Endothelial cell of umbilical vein (primary cell): Measurements from ENCODE around the gene HTR6. TPM values are rescaled to one million over a fixed set of nuclear protein-coding genes. Genes with fewer than 3 reads are reported as not detected.

Experiments used
- BruUV-seq: library from RNA; stranded (reverse); fragments of 400-500 nt; replicated peaks from 2 replicates; lab custom pipeline; 2021; lab: Mats Ljungman, UMichigan
- CTCF ChIA-PET: fragments of 300-600, 350-600 bp; sonication (Branson Sonifier 250); formaldehyde crosslinking; loops from one replicate; lab custom pipeline; 2021; ENCODE audit warnings: antibody characterized with exemption, inconsistent platforms; lab: Charles Lee
- POLR2A ChIA-PET: fragments of 300-600, 350-600 bp; sonication (Branson Sonifier 250); formaldehyde crosslinking; loops from one replicate; lab custom pipeline; 2021; ENCODE audit warnings: antibody characterized with exemption, inconsistent platforms; lab: Charles Lee
- DNase-seq: peaks from one replicate; pipeline ENCODE4 v3.0.0-alpha.2; 2011; ENCODE audit warnings: low read depth, low spot score
- FAIRE-seq: peaks from 2 replicates; lab custom pipeline; 2011; peaks lifted over from hg19 to GRCh38; lab: Jason Lieb, UNC
- H2AFZ ChIP-seq: 2 replicates; pipeline ENCODE4 v1.6.0; 2012; ENCODE audit warnings: low read depth, low read length, control low read depth, inconsistent platforms
- H3K27ac ChIP-seq: 2 replicates; pipeline ENCODE4 v1.5.1; 2011; ENCODE audit warnings: low read depth, mild to moderate bottlenecking, control low read depth, low read length, moderate library complexity; ENCODE audit not compliant: insufficient read depth
- H3K27me3 ChIP-seq, 2 experiments: 2 replicates each; pipeline versions ENCODE4 v1.6.0 to v1.6.1; 2011; ENCODE audit warnings: low read length in 2 of 2, mixed read lengths in 1 of 2; ENCODE audit not compliant: control insufficient read depth in 2 of 2, insufficient read depth in 2 of 2
- H3K36me3 ChIP-seq, 2 experiments: 2 replicates in 1 of 2; 3 replicates in 1 of 2; pipeline ENCODE4 v1.5.1; 2011; ENCODE audit warnings: low read length in 2 of 2, mild to moderate bottlenecking in 1 of 2, moderate library complexity in 1 of 2; ENCODE audit not compliant: control insufficient read depth in 2 of 2, insufficient read depth in 2 of 2; ENCODE audit errors: extremely low read depth in 1 of 2
- H3K4me1 ChIP-seq: 3 replicates; pipeline ENCODE4 v1.5.1; 2011; ENCODE audit warnings: mild to moderate bottlenecking, low read length; ENCODE audit not compliant: control insufficient read depth, insufficient read depth; ENCODE audit errors: extremely low read depth
- H3K4me2 ChIP-seq: 2 replicates; pipeline ENCODE4 v1.6.1; 2011; ENCODE audit warnings: low read length, control low read depth, mixed read lengths; ENCODE audit not compliant: insufficient read depth
- H3K4me3 ChIP-seq, 3 experiments: fragments of 200-600 bp in 1 of 3; sonication (generic), shearing (Covaris generic) in 1 of 3; replicated peaks in 1 of 3; 2 replicates each; pipeline ENCODE4 v1.5.1; 2011 to 2016; ENCODE audit warnings: control low read depth in 3 of 3, low read length in 3 of 3, mild to moderate bottlenecking in 2 of 3, inconsistent platforms in 1 of 3, low read depth in 1 of 3, moderate library complexity in 1 of 3; ENCODE audit not compliant: insufficient read depth in 1 of 3
- H3K79me2 ChIP-seq: 2 replicates; pipeline ENCODE4 v1.6.0; 2012; ENCODE audit warnings: low read length, inconsistent platforms; ENCODE audit not compliant: control insufficient read depth, insufficient read depth
- H3K9ac ChIP-seq: replicated peaks from 2 replicates; pipeline ENCODE3; 2011; ENCODE audit warnings: low read length, control low read depth; ENCODE audit not compliant: insufficient read depth; ENCODE audit errors: extremely low read depth
- H3K9me1 ChIP-seq: replicated peaks from 3 replicates; pipeline ENCODE4 v1.6.0; 2011; ENCODE audit warnings: mild to moderate bottlenecking, low read length; ENCODE audit not compliant: control insufficient read depth, insufficient read depth; ENCODE audit errors: extremely low read depth
- H3K9me3 ChIP-seq: replicated peaks from 2 replicates; pipeline ENCODE4 v1.5.1; 2012; ENCODE audit warnings: low read length, inconsistent platforms; ENCODE audit not compliant: control insufficient read depth, insufficient read depth
- H4K20me1 ChIP-seq: replicated peaks from 2 replicates; pipeline ENCODE3; 2011; ENCODE audit warnings: mild to moderate bottlenecking, low read length; ENCODE audit not compliant: control insufficient read depth, insufficient read depth; ENCODE audit errors: extremely low read depth
- EZH2 ChIP-seq: IDR thresholded peaks from 2 replicates; pipeline ENCODE4 v1.6.1; 2012; ENCODE audit warnings: borderline replicate concordance, low read depth, mild to moderate bottlenecking, moderate library complexity, low read length, inconsistent platforms; ENCODE audit not compliant: severe bottlenecking
- GATA2 ChIP-seq: IDR thresholded peaks from 2 replicates; pipeline ENCODE4 v1.7.0; 2011; ENCODE audit warnings: low read depth, mild to moderate bottlenecking, moderate library complexity, mixed read lengths, low read length; ENCODE audit not compliant: insufficient read length, insufficient read depth
- JUN ChIP-seq: IDR thresholded peaks from 2 replicates; pipeline ENCODE4 v1.6.1; 2011; ENCODE audit warnings: borderline replicate concordance, low read depth; ENCODE audit not compliant: insufficient read length, insufficient read depth
- MAX ChIP-seq: IDR thresholded peaks from 2 replicates; pipeline ENCODE4 v1.6.1; 2011; ENCODE audit not compliant: insufficient read depth, insufficient read length
- MYC ChIP-seq: IDR thresholded peaks from one replicate; pipeline ENCODE4 v1.6.1; 2011; ENCODE audit warnings: mild to moderate bottlenecking, low read depth, low read length
- POLR2A ChIP-seq: IDR thresholded peaks from 2 replicates; pipeline ENCODE4 v1.6.1; 2012; ENCODE audit warnings: low read depth, mild to moderate bottlenecking, control low read depth, low read length
- POLR2AphosphoS5 ChIP-seq: IDR thresholded peaks from 2 replicates; pipeline ENCODE4 v1.6.1; 2012; ENCODE audit warnings: low read depth, mild to moderate bottlenecking, control low read depth, low read length, moderate library complexity; ENCODE audit not compliant: insufficient read depth
- dilution Hi-C: fragments of 300-500 bp; cut with MboI; formaldehyde crosslinking; loops from one replicate; pipeline ENCODE4 v1.15.0; 2019; ENCODE audit warnings: low sequenced_read_pairs; ENCODE audit not compliant: extremely low pct_ligation_motif_present
- intact Hi-C: fragments of 100-400 bp; cut with micrococcal nuclease; formaldehyde crosslinking; loops from one replicate; pipeline ENCODE4 v1.10.0; 2022
- polyA plus RNA-seq, 4 experiments: library from polyadenylated mRNA; depleted of rRNA in 3 of 4; stranded (reverse) in 3 of 4; unstranded in 1 of 4; fragments of >200 nt; gene quantifications; 2 replicates each; pipeline versions ENCODE4 v1.2.1 to v1.2.3, GENCODE V29; 2011 to 2012; ENCODE audit warnings: missing spikeins in 1 of 4
- total RNA-seq: library from RNA; stranded (reverse); gene quantifications from 2 replicates; pipeline ENCODE4 v1.2.3, GENCODE V29; 2021
- TF ChIP-seq, protein P1 (sequence below), 2 donors: IDR thresholded peaks; 1 replicate in 1 of 2; 2 replicates in 1 of 2; pipeline ENCODE4 v1.5.1; 2011; ENCODE audit warnings: low read length in 2 of 2, mild to moderate bottlenecking in 2 of 2, moderate library complexity in 2 of 2, control low read depth in 1 of 2, inconsistent platforms in 1 of 2, low read depth in 1 of 2; ENCODE audit not compliant: insufficient read depth in 1 of 2; ENCODE audit errors: extremely low read depth in 1 of 2

Gene HTR6
- total and polyA plus RNA-seq, 2 donors (not counting 3 experiments of a cell fraction or from before 2014, with no cell fraction given), result not detected

DNA sequence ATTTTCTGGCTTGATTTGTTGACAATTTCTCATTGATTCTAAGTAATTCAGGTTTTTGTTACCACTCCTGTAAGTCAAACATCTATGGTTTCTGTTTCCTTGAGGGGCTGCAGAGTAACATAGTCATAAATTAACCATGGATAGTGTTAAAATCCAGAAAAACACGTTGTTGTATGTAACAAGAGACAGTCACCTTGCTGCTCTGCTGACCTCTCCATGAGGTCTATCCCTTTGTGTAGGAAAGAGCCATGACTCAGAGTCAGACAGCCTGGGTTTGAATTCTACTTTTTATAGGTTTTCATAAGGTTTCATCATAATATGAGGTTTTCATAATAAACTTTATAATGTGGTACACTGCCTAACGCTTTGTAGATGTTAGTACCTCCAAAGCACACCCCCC, 48.2 kb upstream of the HTR6 start:
- H3K9ac ChIP-seq, result no peak overlapping the region
- H3K79me2 ChIP-seq, result peaks cover 37% of the 10 kb centered on the region
- DNase-seq (no peak), FAIRE-seq (no peak)
- no peaks in the 10 kb centered on the region for H3K9me3 ChIP-seq
- TF ChIP-seq JUN, result no peak
- TF ChIP-seq GATA2, result no peak
- TF ChIP-seq MAX, result no peak
- TF ChIP-seq MYC, result no peak
- TF ChIP-seq POLR2A, result no peak
- no peak for TF ChIP-seq EZH2
- no peak for TF ChIP-seq POLR2AphosphoS5
- TF ChIP-seq, protein P1, sequence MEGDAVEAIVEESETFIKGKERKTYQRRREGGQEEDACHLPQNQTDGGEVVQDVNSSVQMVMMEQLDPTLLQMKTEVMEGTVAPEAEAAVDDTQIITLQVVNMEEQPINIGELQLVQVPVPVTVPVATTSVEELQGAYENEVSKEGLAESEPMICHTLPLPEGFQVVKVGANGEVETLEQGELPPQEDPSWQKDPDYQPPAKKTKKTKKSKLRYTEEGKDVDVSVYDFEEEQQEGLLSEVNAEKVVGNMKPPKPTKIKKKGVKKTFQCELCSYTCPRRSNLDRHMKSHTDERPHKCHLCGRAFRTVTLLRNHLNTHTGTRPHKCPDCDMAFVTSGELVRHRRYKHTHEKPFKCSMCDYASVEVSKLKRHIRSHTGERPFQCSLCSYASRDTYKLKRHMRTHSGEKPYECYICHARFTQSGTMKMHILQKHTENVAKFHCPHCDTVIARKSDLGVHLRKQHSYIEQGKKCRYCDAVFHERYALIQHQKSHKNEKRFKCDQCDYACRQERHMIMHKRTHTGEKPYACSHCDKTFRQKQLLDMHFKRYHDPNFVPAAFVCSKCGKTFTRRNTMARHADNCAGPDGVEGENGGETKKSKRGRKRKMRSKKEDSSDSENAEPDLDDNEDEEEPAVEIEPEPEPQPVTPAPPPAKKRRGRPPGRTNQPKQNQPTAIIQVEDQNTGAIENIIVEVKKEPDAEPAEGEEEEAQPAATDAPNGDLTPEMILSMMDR (IDR thresholded peaks at IDR 0.05; ENCODE audit: extremely low read depth in 1 of 2, insufficient read depth in 1 of 2, low read depth in 1 of 2, low read length in 2 of 2), result no peak
- H3K4me2 ChIP-seq, result no peak overlapping the region
- intact Hi-C loops, result no loop called here
- H3K27me3 ChIP-seq, result no peaks in the 10 kb centered on the region
- H3K4me1 ChIP-seq, result no peaks in the 10 kb centered on the region
- H2AFZ ChIP-seq, result no peak overlapping the region
- H3K4me3 ChIP-seq, result no peak overlapping the region
- dilution Hi-C loops, result no loop called here
- H3K27ac ChIP-seq, result no peak overlapping the region
- H3K9me1 ChIP-seq, result no peaks in the 10 kb centered on the region
- ChIA-PET POLR2A (no interaction called here), CTCF (no interaction called here)
- peaks cover 2 to 3% of the 10 kb centered on the region in 2 experiments for H3K36me3 ChIP-seq
- no TSS peak for BruUV-seq
- no peaks in the 10 kb centered on the region for H4K20me1 ChIP-seq
